ES-I3 (cell line): Measurements from ENCODE around the gene TBX5.

Source experiments
- H3K36me3 ChIP-seq: 2 replicates; pipeline ENCODE4 v1.6.1; 2013; ENCODE audit warnings: mild to moderate bottlenecking, low read length, control low read depth, moderate library complexity; ENCODE audit not compliant: insufficient read depth
- H3K4me1 ChIP-seq: 2 replicates; pipeline ENCODE4 v1.6.1; 2013; ENCODE audit warnings: mild to moderate bottlenecking, control low read depth, low read length; ENCODE audit not compliant: insufficient read depth
- H3K9ac ChIP-seq: 2 replicates; pipeline ENCODE4 v1.6.1; 2013; ENCODE audit warnings: low read depth, mild to moderate bottlenecking, low read length, moderate library complexity
- H3K9me3 ChIP-seq: 2 replicates; pipeline ENCODE4 v1.6.1; 2013; ENCODE audit warnings: mild to moderate bottlenecking, low read length, moderate library complexity; ENCODE audit not compliant: control insufficient read depth, insufficient read depth

TBX5 gene

DNA sequence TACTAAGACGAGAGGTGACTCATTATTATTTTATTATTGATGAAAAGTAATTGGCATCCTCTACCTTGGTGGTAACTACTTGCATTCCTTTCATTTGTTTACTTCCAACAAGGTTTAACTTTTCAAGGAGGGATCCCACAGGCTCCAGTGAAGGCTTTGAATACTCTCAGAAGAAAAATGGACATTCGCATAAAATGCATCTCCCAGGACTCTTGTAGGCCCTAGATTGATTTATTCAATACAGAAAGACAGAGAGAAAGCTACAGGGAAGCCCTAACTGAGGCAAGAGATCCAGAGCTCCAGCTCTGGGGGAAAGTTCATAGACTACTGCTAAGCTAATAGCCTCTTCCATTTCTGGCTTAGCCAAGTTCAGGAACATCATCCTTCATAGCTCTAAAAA, 87.0 kb downstream of the TBX5 start:
- H3K9ac ChIP-seq: no peak overlapping the region
- H3K4me1 ChIP-seq: peaks cover 11% of the 10 kb centered on the region
- H3K36me3 ChIP-seq: no peaks in the 10 kb centered on the region
- no peaks in the 10 kb centered on the region for H3K9me3 ChIP-seq

DNA sequence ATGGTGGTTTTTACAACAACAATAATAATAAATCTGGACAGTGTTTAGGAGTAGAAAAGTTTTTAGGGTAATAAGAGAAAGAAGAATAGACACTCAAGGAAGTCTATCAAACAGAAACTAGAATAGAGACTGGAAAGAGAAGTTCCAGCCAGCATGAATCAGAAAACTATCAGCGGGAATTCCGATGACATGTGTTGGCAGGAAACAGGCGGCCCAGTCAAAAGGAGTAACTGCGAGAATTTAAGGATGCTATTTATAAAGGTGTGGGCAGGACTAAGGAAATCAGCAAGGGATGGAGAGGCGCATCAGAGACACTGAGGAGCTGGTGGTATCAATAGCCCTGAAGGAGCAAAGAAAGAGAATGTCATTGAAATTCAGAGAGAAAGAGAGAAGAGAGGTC, 89.9 kb downstream of the TBX5 start:
- H3K36me3 ChIP-seq: no peaks in the 10 kb centered on the region
- H3K9ac ChIP-seq: no peak overlapping the region
- peaks cover 11% of the 10 kb centered on the region for H3K4me1 ChIP-seq
- no peaks in the 10 kb centered on the region for H3K9me3 ChIP-seq

DNA sequence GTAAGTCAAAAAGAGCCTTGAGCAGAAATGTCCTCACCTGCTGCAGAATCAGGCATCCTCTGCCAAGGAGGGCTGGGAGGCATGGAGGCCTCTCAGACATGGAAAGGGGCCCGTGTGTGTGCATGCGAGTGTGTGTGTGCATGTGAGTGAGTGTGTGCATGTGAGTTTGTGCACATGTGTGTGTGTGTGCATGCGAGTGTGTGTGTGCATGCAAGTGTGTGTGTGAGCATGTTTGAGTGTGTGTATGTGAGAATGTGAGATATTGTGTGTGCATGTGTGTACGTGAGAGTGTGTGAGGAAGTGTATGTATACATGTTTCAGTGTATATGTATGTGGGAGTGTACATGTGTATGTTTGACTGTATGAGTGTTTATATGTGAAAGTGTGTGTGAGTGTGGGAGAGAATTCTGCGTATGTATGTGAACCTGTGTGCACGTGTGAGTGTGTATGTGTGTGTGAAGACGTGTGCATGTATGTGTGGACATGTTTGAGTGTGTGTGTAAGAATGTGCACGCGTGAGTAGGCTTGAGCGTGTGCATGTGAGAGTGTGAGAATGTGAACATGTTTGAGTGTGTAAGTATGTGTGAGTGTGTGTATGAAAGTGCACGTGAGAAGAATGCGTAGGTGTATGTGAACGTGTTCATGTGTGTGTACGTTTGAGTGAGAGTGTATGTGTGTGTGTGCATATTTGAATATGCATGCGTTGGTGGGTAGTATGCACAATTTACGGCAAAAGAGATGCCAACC, 90.8 kb downstream of the TBX5 start:
- H3K4me1 ChIP-seq: peaks cover 11% of the 10 kb centered on the region
- no peaks in the 10 kb centered on the region for H3K9me3 ChIP-seq
- no peaks in the 10 kb centered on the region for H3K36me3 ChIP-seq
- H3K9ac ChIP-seq: no peak overlapping the region

DNA sequence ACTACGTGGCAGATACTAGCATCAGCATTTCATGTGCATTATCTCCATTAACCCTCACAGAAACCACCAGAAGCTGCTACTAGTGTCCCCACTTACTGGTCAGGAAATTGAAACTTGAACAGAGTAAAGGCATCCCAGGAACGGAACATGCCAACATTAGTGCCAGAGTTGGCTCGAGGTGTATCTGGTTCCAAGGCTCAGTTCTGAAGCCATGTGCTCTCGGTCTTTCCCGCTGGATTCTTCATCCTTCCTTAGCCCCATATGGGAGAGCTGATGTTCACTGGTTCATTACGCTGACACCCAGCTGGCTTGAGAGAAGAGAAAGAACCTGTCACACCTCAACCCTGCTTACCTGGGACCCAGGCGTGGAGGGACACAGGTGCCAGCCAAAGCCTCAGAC, 91.5 kb downstream of the TBX5 start:
- Histone ChIP-seq H3K36me3 (no peaks in the 10 kb centered on the region), H3K4me1 (peaks cover 11% of the 10 kb centered on the region), H3K9me3 (no peaks in the 10 kb centered on the region), H3K9ac (no peak overlapping the region)

DNA sequence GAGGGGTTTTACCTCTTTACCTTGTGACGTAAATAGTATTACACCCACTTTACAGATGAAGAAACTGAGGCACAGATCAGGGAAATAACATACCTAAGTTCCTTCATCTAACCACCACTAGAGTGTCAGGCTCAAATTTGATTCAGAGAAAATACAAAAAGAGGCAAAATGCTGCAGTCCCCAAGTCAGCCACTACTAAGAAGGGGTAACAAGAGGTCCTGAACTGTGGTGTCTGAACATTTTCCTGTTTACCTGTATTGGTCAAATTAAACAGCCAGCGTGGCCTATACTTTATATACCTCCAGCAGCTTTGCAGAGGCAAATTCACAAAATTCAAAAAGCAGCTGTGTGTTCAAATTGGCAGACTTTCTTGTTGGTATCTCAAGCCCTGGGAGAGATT, 92.0 kb downstream of the TBX5 start:
- Histone ChIP-seq H3K4me1 (peaks cover 11% of the 10 kb centered on the region), H3K9me3 (no peaks in the 10 kb centered on the region), H3K9ac (no peak overlapping the region), H3K36me3 (no peaks in the 10 kb centered on the region)

DNA sequence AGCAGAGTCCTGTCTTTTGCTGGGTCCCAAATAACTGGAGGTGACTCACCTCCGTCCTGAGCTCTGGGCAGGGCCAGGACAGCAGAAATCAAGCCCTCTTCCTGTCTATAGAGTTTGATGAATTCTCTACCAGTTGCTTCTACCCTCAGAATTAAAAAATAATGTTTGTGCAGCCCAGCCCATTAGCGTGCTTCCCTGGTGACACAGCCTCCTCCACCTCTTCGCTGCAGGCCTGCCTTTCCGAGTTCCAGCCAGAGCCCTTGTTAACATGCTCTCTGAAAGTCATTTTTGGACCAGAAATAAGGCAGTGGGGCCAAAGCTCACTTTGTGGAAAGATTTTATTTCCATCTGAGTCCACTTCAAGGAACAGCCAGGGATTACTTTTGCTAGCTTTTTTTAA, 94.0 kb downstream of the TBX5 start:
- H3K4me1 ChIP-seq: peaks cover 6% of the 10 kb centered on the region
- no peak overlapping the region for H3K9ac ChIP-seq
- H3K9me3 ChIP-seq: no peaks in the 10 kb centered on the region

DNA sequence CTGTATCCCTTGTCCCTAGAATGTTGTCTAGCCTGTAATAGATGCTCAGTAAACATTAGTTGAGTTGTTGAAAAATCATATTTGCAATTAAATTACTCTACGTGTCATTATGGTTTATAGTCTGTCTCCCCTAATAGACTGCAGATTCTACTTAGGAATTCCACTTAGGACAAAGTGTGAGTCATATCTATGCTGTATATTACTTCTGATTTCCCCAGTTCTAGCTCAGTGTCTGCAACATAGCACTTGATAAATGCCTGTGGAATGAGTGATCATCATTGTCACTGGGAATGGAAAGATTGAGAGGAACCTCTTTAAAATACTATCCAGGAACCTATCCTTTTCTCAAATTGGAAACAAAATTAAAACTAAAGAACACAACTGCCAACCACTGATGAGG, 99.3 kb downstream of the TBX5 start:
- Histone ChIP-seq H3K4me1 (peaks cover 14% of the 10 kb centered on the region), H3K36me3 (no peaks in the 10 kb centered on the region), H3K9ac (no peak overlapping the region), H3K9me3 (no peaks in the 10 kb centered on the region)

More for the DNA sequence above, 94.0 kb downstream of the TBX5 start:
- no peaks in the 10 kb centered on the region for H3K36me3 ChIP-seq

DNA sequence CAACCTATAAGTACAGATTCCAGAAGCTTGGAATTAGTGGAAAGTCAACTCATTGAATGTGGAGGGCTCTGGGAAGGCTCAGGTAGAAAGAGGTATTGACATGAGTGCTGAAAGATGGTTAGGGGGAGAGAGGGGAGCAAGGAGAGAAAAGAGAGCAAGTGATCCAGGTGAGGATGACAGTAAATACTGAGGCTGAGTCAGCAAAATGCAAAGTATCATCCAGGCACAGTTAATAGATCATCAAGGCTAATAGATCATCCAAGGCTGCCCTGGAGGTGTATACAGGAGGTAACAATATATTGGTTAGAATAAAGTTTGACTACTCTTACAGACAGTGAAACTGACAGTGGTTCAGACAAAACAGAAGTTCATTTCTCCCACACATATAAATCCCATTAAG, 100.5 kb downstream of the TBX5 start:
- no peaks in the 10 kb centered on the region for H3K9me3 ChIP-seq

More for the DNA sequence above, 100.5 kb downstream of the TBX5 start:
- H3K9ac ChIP-seq: no peak overlapping the region
- H3K36me3 ChIP-seq: no peaks in the 10 kb centered on the region
- H3K4me1 ChIP-seq: peaks cover 14% of the 10 kb centered on the region
